T-helper 2 cell treated with Interferon-gamma antibody and Interleukin-4, amounts not matched to agents 5 μg/mL and 100 μg/mL, for 36 hours (primary cell): ENCODE measurements around the gene CETN3.
"Not testable (repeated sequence)": the region's sequence is repeated elsewhere in the genome, so short reads cannot be mapped to it uniquely, and the experiment has no call there.

Experiments used
- DNase-seq: peaks from one replicate; pipeline ENCODE4 v3.0.0; 2021; ENCODE audit warnings: low spot score
- H3K27ac Mint-ChIP-seq: one replicate; pipeline ENCODE4 v1.8.0; 2021; ENCODE audit warnings: mild to moderate bottlenecking, mixed read lengths
- H3K27me3 Mint-ChIP-seq: one replicate; pipeline ENCODE4 v1.8.0; 2021; ENCODE audit warnings: low read depth, mixed read lengths
- H3K36me3 Mint-ChIP-seq: one replicate; pipeline ENCODE4 v1.8.0; 2021; ENCODE audit warnings: low read depth, mixed read lengths
- H3K4me1 Mint-ChIP-seq: one replicate; pipeline ENCODE4 v1.8.0; 2021; ENCODE audit warnings: low read depth, mixed read lengths
- H3K4me3 Mint-ChIP-seq: one replicate; pipeline ENCODE4 v1.8.0; 2022; ENCODE audit warnings: mild to moderate bottlenecking, moderate library complexity, mixed read lengths
- H3K9me3 Mint-ChIP-seq: one replicate; pipeline ENCODE4 v1.8.0; 2021; ENCODE audit warnings: mixed read lengths

Gene CETN3

DNA sequence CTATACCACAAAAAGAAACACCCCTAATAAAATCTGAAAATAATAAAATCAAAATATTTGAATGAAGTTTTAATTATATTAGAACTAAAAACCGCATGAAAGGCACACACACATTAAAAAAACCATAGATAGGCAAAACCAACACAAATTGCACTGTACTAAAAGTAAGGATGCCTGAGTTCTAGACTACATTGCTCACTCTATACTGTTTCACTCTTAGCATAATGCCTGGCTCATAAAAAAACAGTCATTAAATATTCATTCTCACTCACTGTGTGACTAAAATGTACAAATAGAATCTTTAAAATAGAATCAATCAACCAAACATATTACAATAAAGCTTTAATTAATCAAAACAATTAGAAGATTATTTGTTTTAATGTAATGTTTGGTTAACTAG lies 41.7 kb downstream of the CETN3 start:
- H3K9me3 Mint-ChIP-seq: no peaks in the 10 kb centered on the region
- no peak overlapping the region for H3K4me3 Mint-ChIP-seq
- no peak overlapping the region for H3K27ac Mint-ChIP-seq
- H3K4me1 Mint-ChIP-seq: no peaks in the 10 kb centered on the region
- DNase-seq: no peak
- H3K27me3 Mint-ChIP-seq: no peaks in the 10 kb centered on the region
- no peaks in the 10 kb centered on the region for H3K36me3 Mint-ChIP-seq

DNA sequence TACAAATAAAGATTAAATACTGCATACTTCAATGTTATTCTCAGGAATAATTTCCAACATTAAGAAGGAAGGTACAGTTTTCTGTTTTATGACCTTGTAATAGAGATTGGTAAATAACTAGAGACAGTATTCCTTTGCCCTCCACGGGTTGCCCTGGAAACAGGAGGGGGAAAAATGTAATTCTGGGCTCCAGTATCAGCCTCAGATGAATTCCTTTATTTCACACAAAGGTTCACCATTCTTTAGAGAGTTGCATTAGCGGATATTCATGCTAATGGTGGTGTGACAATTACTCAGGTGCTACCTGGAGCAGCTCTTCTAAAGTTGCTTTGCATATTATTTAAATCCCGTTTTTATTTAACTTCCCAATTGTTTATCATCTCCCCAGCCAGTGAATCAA lies 42.6 kb downstream of the CETN3 start:
- Mint-ChIP-seq H3K27me3 (no peaks in the 10 kb centered on the region), H3K36me3 (no peaks in the 10 kb centered on the region), H3K27ac (no peak overlapping the region), H3K9me3 (no peaks in the 10 kb centered on the region), H3K4me1 (no peaks in the 10 kb centered on the region), H3K4me3 (no peak overlapping the region)
- DNase-seq: no peak

GRCh38 chr5:90365328-90365727 lies 44.2 kb downstream of the CETN3 start:
- no peaks in the 10 kb centered on the region for H3K9me3 Mint-ChIP-seq
- no peak overlapping the region for H3K27ac Mint-ChIP-seq
- no peak for DNase-seq
- no peaks in the 10 kb centered on the region for H3K36me3 Mint-ChIP-seq
- H3K4me1 Mint-ChIP-seq: no peaks in the 10 kb centered on the region
- no peak overlapping the region for H3K4me3 Mint-ChIP-seq
- no peaks in the 10 kb centered on the region for H3K27me3 Mint-ChIP-seq

DNA sequence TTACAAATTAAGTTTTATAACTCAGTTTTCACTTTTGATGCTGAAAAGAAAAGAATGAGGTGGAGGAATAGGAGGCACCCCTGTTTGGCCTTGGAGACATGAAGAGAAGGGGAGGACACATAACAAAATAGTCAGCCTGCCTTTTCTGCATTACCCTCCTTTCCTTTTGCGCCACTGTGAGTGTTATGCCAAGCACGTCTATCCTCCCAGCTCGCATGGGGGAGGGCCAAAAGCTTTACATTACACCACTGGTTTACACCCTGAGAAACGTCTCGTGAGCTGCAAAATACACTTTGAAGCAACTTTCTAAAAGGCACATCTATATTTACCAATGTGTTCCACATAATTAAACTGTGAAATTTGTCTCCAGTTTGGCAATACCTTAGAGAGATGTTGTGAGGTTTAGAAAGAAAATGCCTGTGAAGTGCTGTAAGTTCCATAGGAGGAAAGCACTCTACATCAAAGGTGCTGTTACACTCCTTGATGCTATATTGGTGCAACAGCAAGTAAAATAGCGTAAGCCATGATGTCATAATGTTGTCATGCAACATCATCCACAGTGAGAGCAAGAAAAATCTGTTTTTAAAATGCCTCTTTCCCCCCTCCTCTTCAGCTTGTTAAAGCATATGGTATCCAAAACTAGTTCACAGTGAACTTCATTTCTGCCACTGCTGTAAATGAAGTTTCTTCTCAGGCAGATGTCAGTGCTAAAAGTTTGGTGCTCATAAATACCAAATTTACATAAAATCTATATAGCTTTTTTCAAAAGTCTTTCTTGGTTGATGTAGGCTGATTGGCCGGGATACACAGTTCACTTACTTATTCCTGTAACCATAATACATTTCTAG lies 50.3 kb downstream of the CETN3 start:
- Mint-ChIP-seq H3K36me3 (no peaks in the 10 kb centered on the region), H3K4me1 (no peaks in the 10 kb centered on the region), H3K27me3 (no peaks in the 10 kb centered on the region), H3K4me3 (no peak overlapping the region), H3K9me3 (no peaks in the 10 kb centered on the region), H3K27ac (no peak overlapping the region)
- DNase-seq: no peak

DNA sequence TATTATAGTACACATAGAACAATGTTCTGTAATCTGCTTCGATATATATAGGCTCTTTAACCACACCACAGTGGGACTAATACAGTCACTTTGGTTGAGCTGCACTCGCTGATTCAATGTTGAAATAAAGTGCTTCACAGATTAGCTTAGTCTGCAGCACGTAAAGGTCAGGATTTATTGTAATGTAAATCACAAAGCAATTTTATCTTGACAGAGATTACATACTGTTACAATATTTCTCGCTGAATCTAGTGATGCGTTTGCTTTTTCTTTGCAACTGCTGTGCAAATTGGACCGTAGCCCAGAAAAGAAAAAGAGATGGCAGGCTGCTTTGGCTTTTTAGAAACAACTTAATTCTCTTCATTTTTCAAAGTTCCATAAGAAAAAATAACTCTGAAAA lies 52.9 kb downstream of the CETN3 start:
- H3K27ac Mint-ChIP-seq: no peak overlapping the region
- H3K27me3 Mint-ChIP-seq: no peaks in the 10 kb centered on the region
- H3K4me1 Mint-ChIP-seq: no peaks in the 10 kb centered on the region
- H3K36me3 Mint-ChIP-seq: no peaks in the 10 kb centered on the region
- H3K9me3 Mint-ChIP-seq: no peaks in the 10 kb centered on the region
- H3K4me3 Mint-ChIP-seq: no peak overlapping the region
- no peak for DNase-seq

GRCh38 chr5:90356176-90356575 lies 53.4 kb downstream of the CETN3 start:
- Mint-ChIP-seq H3K36me3 (no peaks in the 10 kb centered on the region), H3K4me1 (no peaks in the 10 kb centered on the region), H3K4me3 (no peak overlapping the region), H3K27me3 (no peaks in the 10 kb centered on the region), H3K27ac (no peak overlapping the region), H3K9me3 (no peaks in the 10 kb centered on the region)
- no peak for DNase-seq

DNA sequence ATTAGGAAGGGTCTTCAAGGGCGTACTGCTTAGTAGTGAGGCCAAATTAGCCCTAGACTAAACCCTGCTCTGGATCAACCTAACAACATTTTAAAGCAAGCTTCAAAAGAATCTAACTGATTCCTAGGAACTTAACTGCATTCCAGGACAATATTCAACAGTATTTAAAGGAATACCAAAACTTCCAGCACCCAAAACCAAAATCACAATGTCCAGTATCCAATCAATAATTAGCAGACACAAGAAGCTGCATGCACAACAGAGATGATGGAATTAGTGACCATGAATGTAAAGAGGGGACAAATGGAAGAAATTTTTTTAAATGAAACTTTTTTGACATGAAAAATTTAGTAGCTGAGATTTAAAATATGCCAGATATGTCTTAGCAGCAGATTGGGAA lies 53.9 kb downstream of the CETN3 start:
- no peaks in the 10 kb centered on the region for H3K4me1 Mint-ChIP-seq
- H3K27me3 Mint-ChIP-seq: no peaks in the 10 kb centered on the region
- H3K36me3 Mint-ChIP-seq: no peaks in the 10 kb centered on the region
- no peak for DNase-seq
- H3K9me3 Mint-ChIP-seq: no peaks in the 10 kb centered on the region
- no peak overlapping the region for H3K27ac Mint-ChIP-seq
- H3K4me3 Mint-ChIP-seq: no peak overlapping the region

DNA sequence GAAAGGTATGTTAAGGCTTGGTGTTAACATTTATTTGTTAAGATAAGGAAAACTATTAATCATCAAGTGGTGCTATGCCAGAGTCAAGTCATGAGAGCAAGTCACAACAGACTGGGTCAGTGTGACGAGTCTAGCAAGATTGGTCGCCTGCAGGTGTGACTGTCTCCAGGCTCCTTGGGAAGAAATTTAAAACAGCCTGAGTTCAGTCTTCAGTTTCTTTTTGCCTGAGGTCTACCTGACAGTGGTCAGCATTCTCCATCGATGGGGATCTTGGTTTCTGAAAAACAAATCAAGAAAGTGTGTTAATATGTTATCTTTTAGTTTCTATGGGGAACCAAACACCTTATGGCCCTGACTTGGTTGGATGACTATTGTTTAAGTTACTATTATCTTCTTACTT lies 56.3 kb downstream of the CETN3 start:
- Mint-ChIP-seq H3K27ac (no peak overlapping the region), H3K4me1 (no peaks in the 10 kb centered on the region), H3K9me3 (no peaks in the 10 kb centered on the region), H3K27me3 (no peaks in the 10 kb centered on the region), H3K36me3 (no peaks in the 10 kb centered on the region), H3K4me3 (no peak overlapping the region)
- DNase-seq: no peak

- Mint-ChIP-seq H3K27me3 (no peaks in the 10 kb centered on the region), H3K36me3 (no peaks in the 10 kb centered on the region), H3K27ac (no peak overlapping the region), H3K9me3 (no peaks in the 10 kb centered on the region), H3K4me1 (no peaks in the 10 kb centered on the region), H3K4me3 (no peak overlapping the region)
- no peak for DNase-seq
Observed at GRCh38 chr5:90351101-90351500, 58.5 kb downstream of the CETN3 start.

GRCh38 chr5:90347462-90347861 lies 62.1 kb downstream of the CETN3 start:
- H3K27me3 Mint-ChIP-seq: peaks cover 2% of the 10 kb centered on the region
- no peak for DNase-seq
- no peaks in the 10 kb centered on the region for H3K9me3 Mint-ChIP-seq
- no peaks in the 10 kb centered on the region for H3K36me3 Mint-ChIP-seq
- H3K27ac Mint-ChIP-seq: no peak overlapping the region
- H3K4me3 Mint-ChIP-seq: no peak overlapping the region
- no peaks in the 10 kb centered on the region for H3K4me1 Mint-ChIP-seq

- H3K36me3 Mint-ChIP-seq: no peaks in the 10 kb centered on the region
- H3K4me1 Mint-ChIP-seq: no peaks in the 10 kb centered on the region
- no peak overlapping the region for H3K4me3 Mint-ChIP-seq
- H3K27me3 Mint-ChIP-seq: peaks cover 4% of the 10 kb centered on the region
- no peaks in the 10 kb centered on the region for H3K9me3 Mint-ChIP-seq
- no peak overlapping the region for H3K27ac Mint-ChIP-seq
- no peak for DNase-seq
Observed at GRCh38 chr5:90345684-90346083, 63.9 kb downstream of the CETN3 start.

DNA sequence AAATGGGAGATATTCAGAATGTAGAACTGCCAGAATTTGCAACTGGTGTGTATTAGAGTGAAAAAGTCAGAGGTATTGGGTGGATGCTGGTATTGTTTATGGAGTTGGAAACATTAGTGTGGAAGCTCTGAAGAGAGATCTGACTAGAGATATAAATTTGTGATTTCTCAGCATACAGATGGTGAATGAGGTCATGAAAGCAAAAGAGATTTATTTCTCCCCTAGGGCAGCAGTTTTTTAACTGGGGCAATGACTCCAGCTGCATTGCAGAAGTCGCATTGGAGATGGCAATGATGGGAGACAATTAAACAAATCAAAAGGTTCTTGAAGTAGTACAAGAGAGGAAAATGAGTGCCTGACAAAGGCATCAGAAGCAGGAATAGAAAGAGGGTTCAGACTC lies 64.9 kb downstream of the CETN3 start:
- DNase-seq: no peak
- no peak overlapping the region for H3K4me3 Mint-ChIP-seq
- H3K36me3 Mint-ChIP-seq: no peaks in the 10 kb centered on the region
- H3K9me3 Mint-ChIP-seq: no peaks in the 10 kb centered on the region
- no peaks in the 10 kb centered on the region for H3K4me1 Mint-ChIP-seq
- peaks cover 4% of the 10 kb centered on the region for H3K27me3 Mint-ChIP-seq
- no peak overlapping the region for H3K27ac Mint-ChIP-seq

DNA sequence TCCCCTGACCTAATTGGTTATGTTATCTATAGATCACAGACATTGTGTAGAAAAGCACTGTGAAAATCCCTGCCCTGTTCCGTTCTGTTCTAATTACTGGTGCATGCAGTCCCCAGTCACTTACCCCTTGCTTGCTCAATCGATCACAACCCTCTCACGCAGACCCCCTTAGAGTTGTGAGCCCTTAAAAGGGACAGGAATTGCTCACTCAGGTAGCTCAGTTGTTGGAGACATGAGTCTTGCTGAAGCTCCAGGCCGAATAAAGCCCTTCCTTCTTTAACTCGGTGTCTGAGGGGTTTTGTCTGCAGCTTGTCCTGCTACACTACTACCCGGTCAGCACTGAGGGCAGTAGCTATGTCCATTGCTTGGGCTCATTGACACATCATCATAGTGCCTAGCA lies 65.8 kb downstream of the CETN3 start:
- not testable (repeated sequence) for DNase-seq, H3K9me3 Mint-ChIP-seq, H3K4me3 Mint-ChIP-seq, H3K4me1 Mint-ChIP-seq, H3K27ac Mint-ChIP-seq, H3K36me3 Mint-ChIP-seq, H3K27me3 Mint-ChIP-seq

DNA sequence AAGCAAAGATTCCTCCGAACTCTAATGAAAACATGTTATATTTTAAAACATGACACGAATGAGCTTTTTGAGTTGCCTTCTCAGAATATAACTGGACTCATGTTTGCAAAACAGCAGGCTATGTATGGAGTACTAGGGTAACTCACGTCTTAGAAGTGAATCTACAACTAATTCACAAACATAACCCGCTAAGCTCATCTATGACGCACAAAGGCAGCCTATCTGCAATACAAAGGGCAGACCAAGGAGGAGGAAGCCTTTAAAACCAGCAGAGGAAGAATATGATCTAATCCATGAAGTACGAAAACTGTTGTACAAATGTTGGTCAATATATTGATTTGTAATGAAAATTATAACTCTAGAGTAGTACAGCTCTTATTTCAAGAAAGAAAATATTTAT lies 67.0 kb downstream of the CETN3 start:
- Mint-ChIP-seq H3K9me3 (no peaks in the 10 kb centered on the region), H3K27ac (no peak overlapping the region), H3K36me3 (no peaks in the 10 kb centered on the region), H3K4me1 (no peaks in the 10 kb centered on the region), H3K27me3 (peaks cover 7% of the 10 kb centered on the region), H3K4me3 (no peak overlapping the region)
- DNase-seq: no peak
